HAP-1 (cell line): ENCODE results near the gene LGR6.
A peak's percentile ranks its signal among the peaks of the same experiment; 100 is the strongest.

ENCODE experiments used
- DNase-seq, 2 experiments: peaks; one replicate each; pipeline ENCODE4 v3.0.0-alpha.2; 2016 to 2020; ENCODE audit warnings: low spot score in 2 of 2
- H3K27me3 ChIP-seq: fragments of 250-450 bp; sonication (Bioruptor Pico); 2 replicates; pipeline ENCODE4 v1.5.1; 2020; ENCODE audit warnings: low read depth, mild to moderate bottlenecking, moderate library complexity
- H3K36me3 ChIP-seq: fragments of 250-450 bp; sonication (Bioruptor Pico); replicated peaks from 2 replicates; pipeline ENCODE4 v1.5.1; 2020; ENCODE audit warnings: mild to moderate bottlenecking
- H3K4me1 ChIP-seq: fragments of 250-450 bp; sonication (Bioruptor Pico); 2 replicates; pipeline ENCODE4 v1.5.1; 2020; ENCODE audit warnings: mild to moderate bottlenecking
- H3K4me3 ChIP-seq: fragments of 250-450 bp; sonication (Bioruptor Pico); 2 replicates; pipeline ENCODE4 v1.5.1; 2020; ENCODE audit warnings: mild to moderate bottlenecking, moderate library complexity
- H3K9me3 ChIP-seq: fragments of 250-450 bp; sonication (Bioruptor Pico); 2 replicates; pipeline ENCODE4 v1.5.1; 2020; ENCODE audit warnings: mild to moderate bottlenecking, moderate library complexity
- in situ Hi-C: fragments of 300-500 bp; cut with MboI; formaldehyde crosslinking; loops from 3 replicates; pipeline ENCODE4 v1.14.3; 2020; ENCODE audit warnings: low sequenced_read_pairs, inconsistent platforms, mixed read lengths

The LGR6 gene

DNA sequence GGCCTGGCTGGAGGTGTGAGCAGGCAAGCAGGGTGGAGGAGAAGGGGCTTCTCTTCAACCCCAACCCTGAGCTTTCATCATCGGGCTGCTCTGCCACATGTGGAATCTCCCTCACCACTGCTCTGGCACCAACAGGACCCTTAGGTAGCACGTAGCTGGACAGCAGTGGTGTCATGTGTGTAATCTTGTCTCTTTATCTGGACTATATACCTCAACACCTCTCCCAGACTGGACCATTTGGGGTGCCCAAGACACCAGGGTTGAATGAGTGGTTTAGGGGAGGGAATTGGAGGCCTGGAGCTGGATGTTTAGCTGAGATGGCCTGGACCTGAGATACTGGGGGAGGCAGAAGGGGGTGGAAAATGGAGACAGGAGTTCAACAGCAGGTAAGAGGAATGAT lies 85.2 kb downstream of the LGR6 start:
- Histone ChIP-seq H3K4me3 (no peak overlapping the region), H3K4me1 (no peaks in the 10 kb centered on the region), H3K27me3 (peaks cover 3% of the 10 kb centered on the region; the same call in 1 of the 2 replicates), H3K36me3 (no peaks in the 10 kb centered on the region), H3K9me3 (no peaks in the 10 kb centered on the region)
- in situ Hi-C loops = no loop called here
- peak in 1 of 2 experiments; percentile 1 for DNase-seq

DNA sequence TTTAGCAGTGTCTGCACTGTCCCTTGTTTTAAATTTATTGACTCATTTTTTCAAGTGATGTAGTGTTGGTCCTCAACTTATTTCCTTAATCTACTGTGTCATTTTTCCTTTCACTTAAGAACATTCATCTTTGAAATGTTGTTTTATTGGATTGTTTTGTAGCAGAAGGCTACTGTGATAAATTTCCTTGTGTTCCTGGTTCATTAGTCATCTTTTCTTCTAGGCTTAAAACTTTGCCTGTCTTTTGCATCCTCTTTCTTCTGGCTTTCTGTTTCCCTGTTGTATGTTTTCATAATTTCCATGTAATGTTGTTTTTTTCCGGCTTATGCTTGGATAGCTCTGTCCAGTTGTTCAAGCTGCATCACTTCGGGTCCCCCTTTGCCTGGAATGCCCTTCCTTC lies 86.2 kb downstream of the LGR6 start:
- H3K36me3 ChIP-seq = no peaks in the 10 kb centered on the region
- DNase-seq = no peak
- H3K4me1 ChIP-seq = no peaks in the 10 kb centered on the region
- peaks cover 4% of the 10 kb centered on the region; the same call in 1 of the 2 replicates for H3K27me3 ChIP-seq
- no peaks in the 10 kb centered on the region for H3K9me3 ChIP-seq
- in situ Hi-C loops = no loop called here
- no peak overlapping the region for H3K4me3 ChIP-seq

DNA sequence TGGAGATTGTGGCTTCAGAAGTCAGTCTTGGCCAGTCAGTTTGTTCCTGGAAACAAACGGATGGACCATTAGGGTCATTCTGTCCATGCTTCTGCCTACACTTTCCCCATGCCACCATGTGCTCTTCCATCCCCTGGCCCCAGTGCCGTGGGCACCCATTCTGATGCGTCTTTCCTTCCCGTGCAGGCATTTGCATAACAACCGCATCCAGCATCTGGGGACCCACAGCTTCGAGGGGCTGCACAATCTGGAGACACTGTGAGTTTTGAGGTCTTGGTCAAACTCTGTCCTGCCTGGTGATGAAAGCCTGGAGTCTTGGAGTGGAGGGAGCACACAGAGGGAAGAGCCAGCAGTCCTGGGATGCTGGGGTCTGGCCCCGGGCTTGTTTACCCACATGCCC lies 87.0 kb downstream of the LGR6 start:
- Histone ChIP-seq H3K9me3 (no peaks in the 10 kb centered on the region), H3K4me3 (no peak overlapping the region), H3K36me3 (no peaks in the 10 kb centered on the region), H3K27me3 (peaks cover 4% of the 10 kb centered on the region; the same call in 1 of the 2 replicates), H3K4me1 (no peaks in the 10 kb centered on the region)
- peak in 1 of 2 experiments; percentile 4 for DNase-seq
- in situ Hi-C loops = no loop called here

DNA sequence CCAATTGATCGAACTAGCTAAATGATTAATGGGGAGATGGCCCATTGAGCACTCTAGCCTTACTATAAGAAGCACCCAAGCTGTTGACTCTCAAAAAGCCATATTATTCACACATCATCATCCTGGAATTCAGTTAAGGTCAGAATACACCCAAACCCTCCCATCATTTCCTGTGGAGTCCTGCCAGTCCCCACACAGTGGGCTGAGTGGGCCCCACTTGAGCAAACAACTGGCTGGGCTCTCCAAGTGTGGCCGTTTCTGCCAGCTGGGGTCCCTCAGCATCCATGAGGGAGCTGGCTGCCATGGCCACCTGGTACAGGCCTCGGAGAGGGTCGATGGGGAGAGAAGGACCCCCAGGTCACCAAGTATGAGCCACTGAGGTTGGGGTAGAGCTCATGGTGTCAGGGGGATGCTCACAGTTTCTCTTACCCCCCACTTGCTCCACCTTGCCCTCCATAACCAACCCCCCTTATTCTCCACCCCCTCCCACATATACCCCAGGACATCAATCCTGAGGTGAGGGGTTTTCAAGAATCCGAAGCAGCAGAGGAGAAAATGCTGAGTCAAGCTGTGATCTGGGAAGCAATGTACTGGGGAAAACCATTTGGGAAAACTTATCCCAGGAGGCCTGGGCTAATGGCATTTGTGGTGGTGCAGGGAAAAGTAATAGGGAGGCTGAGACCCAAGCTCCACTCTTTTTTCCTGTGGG lies 87.9 kb downstream of the LGR6 start:
- in situ Hi-C loops = no loop called here
- H3K36me3 ChIP-seq = no peaks in the 10 kb centered on the region
- H3K9me3 ChIP-seq = no peaks in the 10 kb centered on the region
- H3K4me3 ChIP-seq = no peak overlapping the region
- no peaks in the 10 kb centered on the region for H3K4me1 ChIP-seq
- peaks cover 4% of the 10 kb centered on the region; the same call in 1 of the 2 replicates for H3K27me3 ChIP-seq
- no peak for DNase-seq

- no peak for DNase-seq
- H3K27me3 ChIP-seq = peaks cover 4% of the 10 kb centered on the region; the same call in 1 of the 2 replicates
- H3K9me3 ChIP-seq = no peaks in the 10 kb centered on the region
- in situ Hi-C loops = no loop called here
- no peak overlapping the region for H3K4me3 ChIP-seq
- no peaks in the 10 kb centered on the region for H3K4me1 ChIP-seq
- H3K36me3 ChIP-seq = no peaks in the 10 kb centered on the region
These were observed 88.4 kb downstream of the LGR6 start for GRCh38 chr1:202282025-202282371.

GRCh38 chr1:202282596-202283283 lies 89.1 kb downstream of the LGR6 start:
- Histone ChIP-seq H3K36me3 (no peaks in the 10 kb centered on the region), H3K4me1 (no peaks in the 10 kb centered on the region), H3K9me3 (no peaks in the 10 kb centered on the region), H3K4me3 (no peak overlapping the region), H3K27me3 (peaks cover 4% of the 10 kb centered on the region; the same call in 1 of the 2 replicates)
- in situ Hi-C loops = no loop called here
- DNase-seq = no peak

DNA sequence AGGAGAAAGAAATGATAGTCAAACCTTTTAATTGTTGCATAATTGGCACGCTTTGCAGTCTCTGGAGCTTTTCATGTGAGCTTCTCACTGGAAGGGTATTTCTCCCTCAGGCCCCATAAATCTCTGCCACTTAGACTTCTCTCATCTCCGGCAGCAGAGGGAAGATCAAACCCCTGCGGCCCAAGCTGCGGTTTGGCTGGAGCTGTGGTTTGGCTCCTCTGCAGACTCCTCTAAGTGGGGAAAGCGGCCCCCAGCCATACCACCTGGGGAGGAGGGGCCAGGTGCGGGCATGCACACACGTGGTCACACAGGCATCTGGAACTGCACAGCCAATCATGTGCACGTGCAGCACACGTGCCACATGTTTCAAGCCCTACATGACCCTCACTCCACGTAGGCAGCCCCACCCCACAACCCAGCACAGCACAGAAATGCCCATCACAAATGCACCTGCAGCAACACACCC lies 89.8 kb downstream of the LGR6 start:
- peak in 1 of 2 experiments; percentile 23 for DNase-seq
- in situ Hi-C loops = no loop called here
- Histone ChIP-seq H3K27me3 (peaks cover 4% of the 10 kb centered on the region; the same call in 1 of the 2 replicates), H3K36me3 (no peaks in the 10 kb centered on the region), H3K9me3 (no peaks in the 10 kb centered on the region), H3K4me1 (no peaks in the 10 kb centered on the region), H3K4me3 (no peak overlapping the region)

DNA sequence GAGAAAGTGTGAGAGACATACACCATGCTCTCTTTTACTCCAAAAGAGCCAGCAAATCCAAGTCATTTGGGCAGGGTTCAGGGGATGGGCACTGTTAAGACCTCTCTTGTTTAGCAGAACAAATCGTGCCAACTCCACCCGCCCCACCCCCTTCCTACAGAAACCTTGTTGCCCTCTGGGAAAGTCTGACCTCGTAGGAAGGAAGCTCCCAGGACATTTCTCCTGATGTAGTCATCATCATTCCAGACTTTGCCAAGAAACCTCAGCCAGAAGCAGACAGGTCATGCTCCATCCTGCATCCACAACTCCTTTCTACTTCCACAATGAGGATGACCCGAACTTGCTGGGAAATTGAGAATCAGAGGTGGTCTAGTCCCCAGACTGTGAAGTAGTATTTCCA lies 90.4 kb downstream of the LGR6 start:
- Histone ChIP-seq H3K36me3 (no peaks in the 10 kb centered on the region), H3K4me3 (no peak overlapping the region), H3K27me3 (peaks cover 4% of the 10 kb centered on the region; the same call in 1 of the 2 replicates), H3K4me1 (no peaks in the 10 kb centered on the region), H3K9me3 (no peaks in the 10 kb centered on the region)
- in situ Hi-C loops = no loop called here
- DNase-seq = no peak

- in situ Hi-C loops = no loop called here
- Histone ChIP-seq H3K4me1 (no peaks in the 10 kb centered on the region), H3K36me3 (no peaks in the 10 kb centered on the region), H3K9me3 (no peaks in the 10 kb centered on the region), H3K27me3 (peaks cover 4% of the 10 kb centered on the region; the same call in 1 of the 2 replicates), H3K4me3 (no peak overlapping the region)
- no peak for DNase-seq
These were observed 92.3 kb downstream of the LGR6 start for GRCh38 chr1:202285908-202286307.

DNA sequence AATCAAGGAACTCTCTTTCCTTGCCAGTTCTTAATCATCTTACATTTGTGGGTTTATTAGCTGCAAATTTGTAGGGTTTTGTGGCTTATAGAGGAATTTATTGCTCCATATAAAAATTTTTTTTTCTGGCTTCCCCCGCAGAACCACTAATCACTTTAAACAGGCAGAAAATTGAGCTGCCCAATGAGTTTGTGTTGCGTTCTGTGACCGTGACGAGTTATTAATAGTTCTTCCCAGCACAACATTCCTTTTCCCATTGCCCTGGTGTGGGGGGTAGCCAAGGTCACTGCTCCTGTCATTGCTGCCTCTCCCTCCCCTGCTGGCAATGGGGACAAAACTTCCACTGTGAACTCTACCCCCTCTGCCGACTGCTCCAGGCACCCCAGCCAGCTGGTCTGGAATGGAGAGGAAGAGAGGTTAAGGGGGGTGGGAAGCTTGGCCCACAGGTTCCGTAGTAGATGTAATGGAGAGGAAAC lies 93.1 kb downstream of the LGR6 start:
- in situ Hi-C loops = no loop called here
- H3K4me3 ChIP-seq = no peak overlapping the region
- H3K36me3 ChIP-seq = no peaks in the 10 kb centered on the region
- H3K9me3 ChIP-seq = no peaks in the 10 kb centered on the region
- no peaks in the 10 kb centered on the region for H3K4me1 ChIP-seq
- peaks cover 4% of the 10 kb centered on the region; the same call in 1 of the 2 replicates for H3K27me3 ChIP-seq
- DNase-seq = no peak

GRCh38 chr1:202287196-202287595 lies 93.6 kb downstream of the LGR6 start:
- H3K9me3 ChIP-seq = no peaks in the 10 kb centered on the region
- H3K27me3 ChIP-seq = peaks cover 4% of the 10 kb centered on the region; the same call in 1 of the 2 replicates
- H3K4me1 ChIP-seq = no peaks in the 10 kb centered on the region
- H3K4me3 ChIP-seq = no peak overlapping the region
- DNase-seq = no peak
- in situ Hi-C loops = no loop called here
- H3K36me3 ChIP-seq = no peaks in the 10 kb centered on the region

- Histone ChIP-seq H3K27me3 (0 out of 2 replicates have a peak, but pooled peaks cover 4% of the 10 kb centered on the region), H3K4me1 (no peaks in the 10 kb centered on the region), H3K36me3 (no peaks in the 10 kb centered on the region), H3K4me3 (no peak overlapping the region), H3K9me3 (no peaks in the 10 kb centered on the region)
- in situ Hi-C loops = no loop called here
- DNase-seq = no peak
These were observed 94.6 kb downstream of the LGR6 start for GRCh38 chr1:202288177-202288576.

DNA sequence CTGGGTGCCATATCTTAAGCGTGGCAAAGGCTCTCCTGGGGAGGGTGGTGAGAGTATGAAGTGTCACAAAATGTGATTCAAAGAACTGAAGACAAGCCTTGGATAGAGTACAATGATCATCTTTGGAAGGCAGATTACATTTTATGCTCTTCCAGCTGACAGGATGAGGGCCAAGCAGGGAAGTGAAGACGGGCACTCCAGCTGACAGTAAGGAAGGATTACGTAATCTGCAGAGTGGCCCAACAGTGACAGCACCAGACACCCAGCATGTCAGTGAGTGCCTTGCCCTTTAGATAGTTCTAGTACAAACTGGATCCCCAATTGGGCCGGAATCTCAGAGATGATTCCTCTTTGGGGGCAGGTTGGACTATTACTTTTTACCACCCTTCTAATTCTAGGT lies 95.4 kb downstream of the LGR6 start:
- H3K9me3 ChIP-seq = no peaks in the 10 kb centered on the region
- H3K27me3 ChIP-seq = no peaks in the 10 kb centered on the region

GRCh38 chr1:202291001-202291400 lies 97.4 kb downstream of the LGR6 start:
- H3K27me3 ChIP-seq = no peaks in the 10 kb centered on the region
- no peak for DNase-seq
- H3K4me1 ChIP-seq = no peaks in the 10 kb centered on the region
- H3K9me3 ChIP-seq = no peaks in the 10 kb centered on the region
- no peak overlapping the region for H3K4me3 ChIP-seq
- H3K36me3 ChIP-seq = no peaks in the 10 kb centered on the region
- in situ Hi-C loops = no loop called here

More for the DNA sequence above, 95.4 kb downstream of the LGR6 start:
- H3K4me3 ChIP-seq = no peak overlapping the region
- no peaks in the 10 kb centered on the region for H3K36me3 ChIP-seq
- in situ Hi-C loops = no loop called here
- no peak for DNase-seq
- no peaks in the 10 kb centered on the region for H3K4me1 ChIP-seq
